Activated T-helper 1 cell treated with anti-CD3 and anti-CD28 coated beads, Interleukin-12 subunit alpha, Interleukin-12 subunit beta, Interleukin-2, Interleukin-4 antibody, amounts not matched to agents 30 ng/mL and 10 ng/mL and 1 ng/mL, durations not matched to agents 14 hours and 24 hours and 36 hours (primary cell): ENCODE results near the gene PGF. TPM values are rescaled to one million over a fixed set of nuclear protein-coding genes. Genes with fewer than 3 reads are reported as not detected.

Experiments used
- DNase-seq: peaks from one replicate; pipeline ENCODE4 v3.0.0; 2021; ENCODE audit warnings: low spot score
- H3K27ac Mint-ChIP-seq: one replicate; pipeline ENCODE4 v1.8.0; 2021; ENCODE audit warnings: mild to moderate bottlenecking, mixed read lengths
- H3K27me3 Mint-ChIP-seq: one replicate; pipeline ENCODE4 v1.8.0; 2022; ENCODE audit warnings: mild to moderate bottlenecking, moderate library complexity, mixed read lengths; ENCODE audit not compliant: insufficient read depth
- H3K36me3 Mint-ChIP-seq: one replicate; pipeline ENCODE4 v1.8.0; 2021; ENCODE audit warnings: low read depth, mixed read lengths
- H3K4me1 Mint-ChIP-seq: one replicate; pipeline ENCODE4 v1.8.0; 2021; ENCODE audit warnings: low read depth, mixed read lengths
- H3K4me3 Mint-ChIP-seq: one replicate; pipeline ENCODE4 v1.8.0; 2021; ENCODE audit warnings: mild to moderate bottlenecking, moderate library complexity, mixed read lengths
- H3K9me3 Mint-ChIP-seq: one replicate; pipeline ENCODE4 v1.8.0; 2021; ENCODE audit warnings: mixed read lengths
- intact Hi-C: fragments of 100-400 bp; cut with micrococcal nuclease; formaldehyde crosslinking; loops from one replicate; pipeline ENCODE4 v1.15.1; 2024
- total RNA-seq: library from RNA; stranded (reverse); gene quantifications from 2 replicates; pipeline ENCODE4 v1.2.3, GENCODE V29; 2022

PGF gene
- total RNA-seq, 1 donor from 2014 or later, result 0.41 TPM

- intact Hi-C loops, result no loop called here
- no peaks in the 10 kb centered on the region for H3K36me3 Mint-ChIP-seq
Observed at GRCh38 chr14:74949859-74950573, 5.4 kb downstream of the PGF start.

GRCh38 chr14:74949191-74949601 lies 6.2 kb downstream of the PGF start:
- H3K27ac Mint-ChIP-seq, result no peak overlapping the region

More at GRCh38 chr14:74949859-74950573, 5.4 kb downstream of the PGF start:
- H3K4me3 Mint-ChIP-seq, result no peak overlapping the region
- no peak overlapping the region for H3K27ac Mint-ChIP-seq
- H3K4me1 Mint-ChIP-seq, result peaks cover 9% of the 10 kb centered on the region
- no peaks in the 10 kb centered on the region for H3K9me3 Mint-ChIP-seq
- DNase-seq, result no peak
- H3K27me3 Mint-ChIP-seq, result peaks cover 4% of the 10 kb centered on the region

GRCh38 chr14:74948228-74949175 lies 6.9 kb downstream of the PGF start:
- H3K4me1 Mint-ChIP-seq, result peaks cover 9% of the 10 kb centered on the region
- H3K9me3 Mint-ChIP-seq, result no peaks in the 10 kb centered on the region
- no peak overlapping the region for H3K4me3 Mint-ChIP-seq
- no peaks in the 10 kb centered on the region for H3K36me3 Mint-ChIP-seq
- intact Hi-C loops, result no loop called here
- H3K27ac Mint-ChIP-seq, result no peak overlapping the region
- no peak for DNase-seq
- H3K27me3 Mint-ChIP-seq, result peaks cover 4% of the 10 kb centered on the region

More at GRCh38 chr14:74949191-74949601, 6.2 kb downstream of the PGF start:
- Mint-ChIP-seq H3K9me3 (no peaks in the 10 kb centered on the region), H3K4me1 (peaks cover 9% of the 10 kb centered on the region), H3K27me3 (peaks cover 4% of the 10 kb centered on the region), H3K36me3 (no peaks in the 10 kb centered on the region), H3K4me3 (no peak overlapping the region)
- no peak for DNase-seq
- intact Hi-C loops, result no loop called here

GRCh38 chr14:74947353-74948227 lies 7.8 kb downstream of the PGF start:
- peaks cover 4% of the 10 kb centered on the region for H3K27me3 Mint-ChIP-seq
- intact Hi-C loops, result loop anchor here (2.0 kb wide), 1 partner anchor 55 kb away; the partner anchor contains the start of gene EIF2B2
- no peak for DNase-seq
- H3K36me3 Mint-ChIP-seq, result no peaks in the 10 kb centered on the region
- no peak overlapping the region for H3K27ac Mint-ChIP-seq
- H3K4me1 Mint-ChIP-seq, result peaks cover 18% of the 10 kb centered on the region
- H3K9me3 Mint-ChIP-seq, result no peaks in the 10 kb centered on the region
- no peak overlapping the region for H3K4me3 Mint-ChIP-seq

GRCh38 chr14:74946659-74947281 lies 8.6 kb downstream of the PGF start:
- H3K27me3 Mint-ChIP-seq, result peaks cover 4% of the 10 kb centered on the region
- DNase-seq, result no peak
- no peak overlapping the region for H3K27ac Mint-ChIP-seq
- intact Hi-C loops, result loop anchor here (1.0 to 2.0 kb wide), 4 partner anchors 56 to 357 kb away; partner anchors contain the start of gene EIF2B2
- no peak overlapping the region for H3K4me3 Mint-ChIP-seq
- H3K36me3 Mint-ChIP-seq, result no peaks in the 10 kb centered on the region
- H3K9me3 Mint-ChIP-seq, result no peaks in the 10 kb centered on the region
- peaks cover 26% of the 10 kb centered on the region for H3K4me1 Mint-ChIP-seq

GRCh38 chr14:74945852-74946658 lies 9.3 kb downstream of the PGF start:
- peaks cover 32% of the 10 kb centered on the region for H3K4me1 Mint-ChIP-seq
- intact Hi-C loops, result loop anchor here (1.0 to 2.0 kb wide), 4 partner anchors 57 to 357 kb away; partner anchors contain the start of gene EIF2B2
- no peak overlapping the region for H3K27ac Mint-ChIP-seq
- no peaks in the 10 kb centered on the region for H3K9me3 Mint-ChIP-seq
- DNase-seq, result peak; percentile 60
- peaks cover 2% of the 10 kb centered on the region for H3K27me3 Mint-ChIP-seq
- H3K4me3 Mint-ChIP-seq, result no peak overlapping the region
- H3K36me3 Mint-ChIP-seq, result no peaks in the 10 kb centered on the region

- H3K27ac Mint-ChIP-seq, result no peak overlapping the region
- intact Hi-C loops, result no loop called here
- peaks cover 2% of the 10 kb centered on the region for H3K27me3 Mint-ChIP-seq
- no peaks in the 10 kb centered on the region for H3K36me3 Mint-ChIP-seq
- H3K9me3 Mint-ChIP-seq, result no peaks in the 10 kb centered on the region
- no peak overlapping the region for H3K4me3 Mint-ChIP-seq
- peaks cover 34% of the 10 kb centered on the region for H3K4me1 Mint-ChIP-seq
- no peak for DNase-seq
Observed at GRCh38 chr14:74945261-74945851, 10.0 kb downstream of the PGF start.

- Mint-ChIP-seq H3K27ac (peak overlapping the region; percentile 89), H3K9me3 (peaks cover 13% of the 10 kb centered on the region), H3K4me1 (peaks cover 59% of the 10 kb centered on the region), H3K4me3 (peak overlapping the region; percentile 65), H3K27me3 (no peaks in the 10 kb centered on the region), H3K36me3 (no peaks in the 10 kb centered on the region)
- intact Hi-C loops, result loop anchor here (5.0 kb wide), 1 partner anchor 125 kb away; the partner anchor contains the start of gene ZC2HC1C
- DNase-seq, result no peak
Observed at GRCh38 chr14:74942608-74943007, 12.8 kb downstream of the PGF start.

- Mint-ChIP-seq H3K4me3 (peak overlapping the region; percentile 79), H3K9me3 (peaks cover 13% of the 10 kb centered on the region), H3K36me3 (no peaks in the 10 kb centered on the region), H3K27me3 (no peaks in the 10 kb centered on the region), H3K4me1 (peaks cover 63% of the 10 kb centered on the region), H3K27ac (peak overlapping the region; percentile 89)
- no peak for DNase-seq
- intact Hi-C loops, result loop anchor here (5.0 kb wide), 1 partner anchor 125 kb away; the partner anchor contains the start of gene ZC2HC1C
Observed at GRCh38 chr14:74942181-74942580, 13.2 kb downstream of the PGF start.

GRCh38 chr14:74941676-74942097 lies 13.7 kb downstream of the PGF start:
- H3K36me3 Mint-ChIP-seq, result peaks cover 1% of the 10 kb centered on the region
- no peaks in the 10 kb centered on the region for H3K27me3 Mint-ChIP-seq
- peak overlapping the region; percentile 79 for H3K4me3 Mint-ChIP-seq
- peak; percentile 51 for DNase-seq
- peak overlapping the region; percentile 89 for H3K27ac Mint-ChIP-seq
- H3K9me3 Mint-ChIP-seq, result peaks cover 13% of the 10 kb centered on the region
- intact Hi-C loops, result loop anchor here (2.0 to 5.0 kb wide), 2 partner anchors 19 to 126 kb away; partner anchors contain the start of genes RPS6KL1 and ZC2HC1C
- H3K4me1 Mint-ChIP-seq, result peaks cover 67% of the 10 kb centered on the region
